Skeletal muscle tissue (tissue), 4 donors: ENCODE results near the gene MUTYH. TPM values are rescaled to one million over a fixed set of nuclear protein-coding genes. Genes with fewer than 3 reads are reported as not detected.

ENCODE experiments used
- H3K27ac ChIP-seq: one replicate; pipeline ENCODE4 v1.7.0; 2013; ENCODE audit warnings: mild to moderate bottlenecking, low read depth, low read length, inconsistent platforms
- H3K27me3 ChIP-seq, 3 donors: one replicate each; pipeline ENCODE4 v1.7.0; 2013; ENCODE audit warnings: low read length in 3 of 3; ENCODE audit not compliant: control insufficient read depth in 3 of 3, insufficient read depth in 3 of 3
- H3K36me3 ChIP-seq, 3 donors: one replicate each; pipeline ENCODE4 v1.7.0; 2013; ENCODE audit warnings: low read length in 3 of 3; ENCODE audit not compliant: control insufficient read depth in 3 of 3, insufficient read depth in 3 of 3
- H3K4me1 ChIP-seq, 3 donors: one replicate each; pipeline ENCODE4 v1.7.0; 2013; ENCODE audit warnings: low read length in 3 of 3, mild to moderate bottlenecking in 3 of 3; ENCODE audit not compliant: control insufficient read depth in 3 of 3, insufficient read depth in 3 of 3
- H3K4me3 ChIP-seq, 3 donors: one replicate each; pipeline ENCODE4 v1.7.0; 2013; ENCODE audit warnings: low read length in 3 of 3
- H3K9ac ChIP-seq, 3 donors: one replicate each; pipeline ENCODE4 v1.7.0; 2013; ENCODE audit warnings: low read length in 3 of 3, mild to moderate bottlenecking in 3 of 3, moderate library complexity in 2 of 3, low read depth in 1 of 3
- H3K9me3 ChIP-seq, 3 donors: one replicate each; pipeline ENCODE4 v1.7.0; 2013; ENCODE audit warnings: low read length in 3 of 3; ENCODE audit not compliant: control insufficient read depth in 3 of 3
- total RNA-seq: library from RNA; depleted of rRNA; stranded (reverse); fragments of >200 nt; gene quantifications from one replicate; pipeline ENCODE4 v1.2.3, GENCODE V29; 2014
- donor health status: Osteomylitis.

MUTYH gene
- total RNA-seq, 1 donor from 2014 or later, result 12.5 TPM

- Histone ChIP-seq H3K27me3 (no peaks in the 10 kb centered on the region), H3K36me3 (peaks cover 6 to 24% (median 18%) of the 10 kb centered on the region in 3 donors), H3K9ac (peak within 1 kb of the TSS; percentile 56 to 82 (median 77)), H3K9me3 (no peaks in the 10 kb centered on the region), H3K4me3 (peak within 1 kb of the TSS; percentile 62 to 81 (median 76)), H3K27ac (no peak within 1 kb of the TSS), H3K4me1 (peaks cover 8 to 24% (median 17%) of the 10 kb centered on the region in 3 donors)
These were observed 13.3 kb downstream of the MUTYH start, which contains the start of gene HPDL for GRCh38 chr1:45326627-45327623. HPDL (plus strand) TSS chr1:45326895; CDS start chr1:45327149, 254 bp downstream.

DNA sequence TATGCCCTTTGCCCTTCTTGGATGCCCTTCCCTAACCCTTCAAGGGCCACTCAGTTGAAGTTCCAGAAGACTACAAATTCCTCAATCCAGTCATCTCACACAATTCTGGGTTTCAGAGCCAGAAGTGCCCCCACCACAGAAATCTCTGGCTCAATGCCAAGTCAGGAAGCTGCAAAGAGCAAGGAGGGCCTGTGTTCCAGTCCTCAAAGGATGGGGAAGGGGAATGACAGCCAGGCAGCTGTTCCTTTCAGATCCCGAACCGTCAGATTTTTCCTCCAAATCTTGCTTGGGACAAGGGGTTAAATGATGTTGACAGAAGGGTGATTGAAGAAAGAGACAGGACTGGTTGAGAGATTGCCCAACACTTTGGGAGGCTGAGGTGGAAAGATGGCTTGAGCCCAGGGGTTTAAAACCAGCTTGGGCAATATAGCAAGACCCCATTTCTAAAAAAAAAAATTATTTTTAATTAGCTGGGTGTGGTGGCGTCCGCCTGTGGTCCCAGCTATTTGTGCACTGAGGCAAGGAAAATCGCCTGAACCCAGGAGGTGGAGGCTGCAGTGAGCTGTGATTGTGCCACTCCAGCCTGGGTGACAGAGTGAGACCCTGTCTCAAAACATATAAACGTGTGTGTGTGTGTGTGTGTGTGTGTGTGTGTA is 14.3 kb downstream of the MUTYH start:
- Histone ChIP-seq H3K27ac (no peak overlapping the region), H3K27me3 (no peaks in the 10 kb centered on the region), H3K4me3 (peak overlapping the region in 2 of 3 donors; percentile 76 to 81), H3K9ac (peak overlapping the region in 1 of 3 donors; percentile 82), H3K9me3 (no peaks in the 10 kb centered on the region), H3K36me3 (peaks cover 5 to 14% (median 8%) of the 10 kb centered on the region in 3 donors), H3K4me1 (peaks cover 8 to 24% (median 17%) of the 10 kb centered on the region in 3 donors)

DNA sequence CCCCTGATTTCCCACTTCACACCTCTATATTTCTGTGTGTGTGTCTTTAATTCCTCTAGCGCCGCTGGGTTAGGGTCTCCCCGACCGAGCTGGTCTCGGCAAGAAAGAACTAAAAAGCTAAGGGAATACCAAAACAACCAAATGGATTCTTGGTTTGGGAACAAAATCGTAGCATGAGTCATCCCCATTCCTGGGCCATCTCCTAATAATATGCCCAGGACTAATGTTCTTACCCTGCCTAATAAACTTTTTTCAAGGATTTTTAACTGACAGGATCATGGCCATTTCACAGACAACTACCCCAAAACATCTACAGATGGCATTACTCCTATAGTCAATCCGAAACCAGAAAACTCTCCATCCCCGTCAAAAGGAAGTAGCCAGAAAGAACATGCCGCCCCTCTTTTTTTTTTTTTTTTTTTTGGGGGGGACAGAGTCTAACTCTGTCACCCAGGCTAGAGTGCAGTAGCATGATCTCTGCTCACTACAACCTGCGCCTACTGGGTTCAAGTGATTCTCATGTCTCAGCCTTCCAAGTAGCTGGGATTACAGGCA is 17.7 kb downstream of the MUTYH start:
- Histone ChIP-seq H3K27ac (no peak overlapping the region), H3K4me1 (peaks cover 6 to 17% (median 14%) of the 10 kb centered on the region in 3 donors), H3K9ac (no peak overlapping the region), H3K9me3 (no peaks in the 10 kb centered on the region), H3K27me3 (no peaks in the 10 kb centered on the region), H3K4me3 (no peak overlapping the region), H3K36me3 (no peaks in the 10 kb centered on the region)

DNA sequence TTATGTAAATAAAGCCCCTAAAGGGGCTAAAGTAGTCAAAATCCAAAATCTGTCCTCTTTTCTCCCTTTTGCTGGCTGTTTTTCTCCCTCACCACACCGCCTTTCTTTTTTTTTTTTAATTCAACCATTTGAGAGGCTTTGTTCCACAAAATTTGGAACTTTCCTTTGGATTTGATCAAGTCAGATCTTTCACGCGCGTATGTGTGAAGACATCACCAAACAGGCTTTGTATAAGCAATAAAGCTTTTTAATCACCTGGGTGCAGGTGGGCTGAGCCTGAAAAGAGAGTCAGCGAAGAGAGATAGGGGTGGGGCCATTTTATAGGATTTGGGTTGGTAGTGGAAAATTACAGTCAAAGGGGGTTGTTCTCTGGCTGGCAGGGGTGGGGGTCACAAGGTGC is 18.8 kb downstream of the MUTYH start:
- no peaks in the 10 kb centered on the region for H3K27me3 ChIP-seq
- H3K9me3 ChIP-seq, result no peaks in the 10 kb centered on the region
- H3K36me3 ChIP-seq, result no peaks in the 10 kb centered on the region
- no peak overlapping the region for H3K4me3 ChIP-seq
- H3K9ac ChIP-seq, result no peak overlapping the region
- peaks cover 0 to 6% (median 3%) of the 10 kb centered on the region in 3 donors for H3K4me1 ChIP-seq
- H3K27ac ChIP-seq, result no peak overlapping the region

- Histone ChIP-seq H3K4me1 (no peaks in the 10 kb centered on the region), H3K27ac (no peak overlapping the region), H3K4me3 (no peak overlapping the region), H3K27me3 (no peaks in the 10 kb centered on the region), H3K36me3 (no peaks in the 10 kb centered on the region), H3K9me3 (no peaks in the 10 kb centered on the region), H3K9ac (no peak overlapping the region)
These were observed 20.5 kb downstream of the MUTYH start for GRCh38 chr1:45319761-45320160.

DNA sequence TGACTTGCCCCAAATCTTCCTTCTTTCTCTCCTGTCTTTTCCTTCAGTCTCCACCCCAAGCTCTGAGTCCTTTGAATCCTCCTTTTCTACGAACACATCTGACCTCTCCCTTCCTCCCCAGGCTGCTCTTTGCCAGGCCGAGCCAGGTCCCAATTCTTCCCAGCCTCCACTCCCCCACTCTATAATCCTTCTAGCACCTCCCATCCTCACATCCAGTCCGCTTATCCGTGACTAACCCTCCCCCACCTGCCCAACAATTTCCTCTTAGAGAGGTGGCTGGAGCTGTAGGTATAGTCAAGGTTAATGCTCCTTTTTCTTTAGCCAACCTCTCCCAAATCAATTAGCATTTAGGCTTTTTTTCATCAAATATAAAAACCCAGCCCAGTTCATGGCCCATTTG is 23.1 kb downstream of the MUTYH start:
- Histone ChIP-seq H3K4me3 (no peak overlapping the region), H3K27ac (no peak overlapping the region), H3K9ac (no peak overlapping the region), H3K27me3 (no peaks in the 10 kb centered on the region), H3K9me3 (no peaks in the 10 kb centered on the region), H3K4me1 (no peaks in the 10 kb centered on the region), H3K36me3 (no peaks in the 10 kb centered on the region)

DNA sequence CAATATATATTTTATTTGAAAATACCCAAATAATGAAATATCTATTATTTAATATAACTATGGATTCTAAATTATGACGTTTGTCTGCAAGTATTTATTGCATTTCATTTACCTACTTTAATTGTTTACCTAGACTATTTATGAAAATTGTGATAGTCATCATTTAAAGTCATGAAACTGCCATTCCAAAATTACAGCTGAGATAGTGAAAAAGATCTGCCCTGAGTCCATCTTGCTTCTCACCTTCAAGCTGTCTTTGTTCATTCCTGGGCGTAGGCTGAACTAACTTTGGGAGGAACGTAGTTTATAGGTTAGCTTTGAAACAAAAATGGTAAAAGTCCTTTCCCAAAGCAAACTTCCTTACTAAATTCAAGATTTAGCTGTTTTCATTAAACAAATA is 26.0 kb downstream of the MUTYH start:
- Histone ChIP-seq H3K27ac (no peak overlapping the region), H3K9ac (no peak overlapping the region), H3K4me1 (no peaks in the 10 kb centered on the region), H3K27me3 (no peaks in the 10 kb centered on the region), H3K4me3 (no peak overlapping the region), H3K36me3 (no peaks in the 10 kb centered on the region), H3K9me3 (no peaks in the 10 kb centered on the region)

DNA sequence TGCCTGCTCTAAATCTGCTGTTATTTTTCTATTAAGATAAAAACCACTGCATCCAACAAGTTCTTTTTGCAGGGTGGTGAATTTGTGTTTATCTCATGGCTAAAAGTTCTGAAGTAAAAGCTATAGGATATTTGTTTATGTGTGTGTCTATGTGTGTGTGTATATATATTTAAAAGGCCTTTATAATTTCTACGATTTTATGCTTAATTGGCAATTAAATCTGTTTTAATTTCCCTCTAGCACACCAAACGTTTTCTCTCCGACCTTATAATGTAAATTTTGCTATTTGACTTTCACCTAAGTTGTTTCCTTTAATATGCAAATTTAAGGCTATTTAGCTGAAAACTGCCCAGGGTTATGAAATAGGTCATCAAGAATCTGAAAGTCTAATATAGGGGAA is 33.3 kb downstream of the MUTYH start:
- Histone ChIP-seq H3K36me3 (no peaks in the 10 kb centered on the region), H3K9ac (no peak overlapping the region)

GRCh38 chr1:45306319-45306718 is 33.9 kb downstream of the MUTYH start:
- no peak overlapping the region for H3K27ac ChIP-seq
- H3K4me3 ChIP-seq, result no peak overlapping the region
- no peaks in the 10 kb centered on the region for H3K36me3 ChIP-seq
- peaks cover 12 to 18% (median 18%) of the 10 kb centered on the region in 3 donors for H3K4me1 ChIP-seq
- H3K9me3 ChIP-seq, result no peaks in the 10 kb centered on the region
- H3K9ac ChIP-seq, result no peak overlapping the region
- no peaks in the 10 kb centered on the region for H3K27me3 ChIP-seq

More for the DNA sequence above, 33.3 kb downstream of the MUTYH start:
- Histone ChIP-seq H3K27me3 (no peaks in the 10 kb centered on the region), H3K9me3 (no peaks in the 10 kb centered on the region), H3K27ac (no peak overlapping the region), H3K4me3 (no peak overlapping the region), H3K4me1 (peaks cover 12 to 18% (median 18%) of the 10 kb centered on the region in 3 donors)
